Epithelial cell of proximal tubule (primary cell): Measurements from ENCODE around the gene RPL27. TPM values are rescaled to one million over a fixed set of nuclear protein-coding genes. Genes with fewer than 3 reads are reported as not detected.
A peak's percentile ranks its signal among the peaks of the same experiment; 100 is the strongest.

Experiments used
- DNase-seq: peaks from one replicate; pipeline ENCODE4 v3.0.0-alpha.2; 2011; ENCODE audit warnings: low read depth
- H3K4me3 ChIP-seq: 2 replicates; pipeline ENCODE4 v1.5.1; 2011; ENCODE audit warnings: low read depth, mild to moderate bottlenecking, low read length
- total RNA-seq: library from RNA; depleted of rRNA; stranded (reverse); fragments of >200 nt; gene quantifications from 2 replicates; pipeline ENCODE4 v1.2.3, GENCODE V29; 2015
- TF ChIP-seq, protein P1 (sequence below): conservative IDR thresholded peaks from 2 replicates; pipeline ENCODE4 v1.5.1; 2012; ENCODE audit warnings: low read depth, mild to moderate bottlenecking, low read length

The RPL27 gene
- total RNA-seq, 1 donor from 2014 or later = 1,399 TPM

- TF ChIP-seq, protein P1, sequence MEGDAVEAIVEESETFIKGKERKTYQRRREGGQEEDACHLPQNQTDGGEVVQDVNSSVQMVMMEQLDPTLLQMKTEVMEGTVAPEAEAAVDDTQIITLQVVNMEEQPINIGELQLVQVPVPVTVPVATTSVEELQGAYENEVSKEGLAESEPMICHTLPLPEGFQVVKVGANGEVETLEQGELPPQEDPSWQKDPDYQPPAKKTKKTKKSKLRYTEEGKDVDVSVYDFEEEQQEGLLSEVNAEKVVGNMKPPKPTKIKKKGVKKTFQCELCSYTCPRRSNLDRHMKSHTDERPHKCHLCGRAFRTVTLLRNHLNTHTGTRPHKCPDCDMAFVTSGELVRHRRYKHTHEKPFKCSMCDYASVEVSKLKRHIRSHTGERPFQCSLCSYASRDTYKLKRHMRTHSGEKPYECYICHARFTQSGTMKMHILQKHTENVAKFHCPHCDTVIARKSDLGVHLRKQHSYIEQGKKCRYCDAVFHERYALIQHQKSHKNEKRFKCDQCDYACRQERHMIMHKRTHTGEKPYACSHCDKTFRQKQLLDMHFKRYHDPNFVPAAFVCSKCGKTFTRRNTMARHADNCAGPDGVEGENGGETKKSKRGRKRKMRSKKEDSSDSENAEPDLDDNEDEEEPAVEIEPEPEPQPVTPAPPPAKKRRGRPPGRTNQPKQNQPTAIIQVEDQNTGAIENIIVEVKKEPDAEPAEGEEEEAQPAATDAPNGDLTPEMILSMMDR = no peak
- H3K4me3 ChIP-seq = no peak overlapping the region
- DNase-seq = no peak
These were observed 20.0 kb downstream of the RPL27 start for GRCh38 chr17:43018008-43018853.

GRCh38 chr17:43018932-43019331 is 20.7 kb downstream of the RPL27 start:
- TF ChIP-seq, protein P1 = no peak

GRCh38 chr17:43019418-43019817 is 21.2 kb downstream of the RPL27 start:
- no peak overlapping the region for H3K4me3 ChIP-seq
- no peak for DNase-seq
- TF ChIP-seq, protein P1 = no peak

More at GRCh38 chr17:43018932-43019331, 20.7 kb downstream of the RPL27 start:
- DNase-seq = no peak
- no peak overlapping the region for H3K4me3 ChIP-seq

- H3K4me3 ChIP-seq = peak overlapping the region; percentile 98
- TF ChIP-seq, protein P1 = no peak
- no peak for DNase-seq
These were observed 21.9 kb downstream of the RPL27 start for GRCh38 chr17:43020030-43020621.

DNA sequence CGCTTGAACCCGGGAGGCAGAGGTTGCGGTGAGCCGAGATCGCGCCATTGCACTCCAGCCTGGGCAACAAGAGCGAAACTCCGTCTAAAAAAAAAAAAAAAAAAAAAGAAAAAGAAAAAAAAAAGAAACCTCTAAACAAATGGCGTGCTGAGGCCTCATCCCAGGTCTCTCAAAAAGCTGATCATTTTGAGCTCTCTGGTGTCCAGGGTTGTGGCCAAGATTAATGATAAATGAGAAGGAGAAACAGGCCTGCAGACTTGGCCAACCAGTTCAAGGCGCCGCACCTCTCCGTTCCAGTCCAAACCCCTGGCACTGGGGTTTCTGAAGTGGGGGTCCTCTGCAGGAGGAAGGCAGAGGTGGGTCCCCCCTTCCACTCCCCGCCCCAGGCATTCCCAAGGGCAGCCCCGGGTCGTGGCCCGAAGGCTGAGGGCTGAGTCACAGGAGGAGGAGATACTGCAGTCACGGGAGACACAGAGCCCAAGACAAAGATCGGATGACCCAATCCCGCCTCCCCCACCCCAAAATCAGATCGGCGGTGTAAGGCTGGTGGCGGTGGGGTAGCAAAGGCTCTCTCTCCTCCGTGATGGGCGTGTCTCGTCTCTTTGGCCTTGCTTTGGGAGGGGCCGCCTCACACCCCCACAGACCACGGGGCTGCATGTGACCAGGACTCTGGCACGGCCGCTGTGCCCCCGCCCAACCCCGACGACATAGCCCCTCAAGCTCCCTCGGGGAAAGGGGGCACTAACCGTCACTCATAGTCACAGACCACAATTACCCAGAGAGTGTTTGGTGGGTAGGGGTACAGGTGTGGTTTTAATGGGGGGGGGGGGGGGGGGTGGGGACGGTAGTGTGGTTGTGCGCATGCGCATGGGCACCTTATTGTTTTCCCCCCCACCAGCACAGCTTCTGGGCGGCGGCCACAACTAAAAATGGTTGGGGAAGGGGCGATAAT is 22.8 kb downstream of the RPL27 start:
- peak overlapping the region; percentile 98 for H3K4me3 ChIP-seq
- TF ChIP-seq, protein P1 = no peak
- no peak for DNase-seq

DNA sequence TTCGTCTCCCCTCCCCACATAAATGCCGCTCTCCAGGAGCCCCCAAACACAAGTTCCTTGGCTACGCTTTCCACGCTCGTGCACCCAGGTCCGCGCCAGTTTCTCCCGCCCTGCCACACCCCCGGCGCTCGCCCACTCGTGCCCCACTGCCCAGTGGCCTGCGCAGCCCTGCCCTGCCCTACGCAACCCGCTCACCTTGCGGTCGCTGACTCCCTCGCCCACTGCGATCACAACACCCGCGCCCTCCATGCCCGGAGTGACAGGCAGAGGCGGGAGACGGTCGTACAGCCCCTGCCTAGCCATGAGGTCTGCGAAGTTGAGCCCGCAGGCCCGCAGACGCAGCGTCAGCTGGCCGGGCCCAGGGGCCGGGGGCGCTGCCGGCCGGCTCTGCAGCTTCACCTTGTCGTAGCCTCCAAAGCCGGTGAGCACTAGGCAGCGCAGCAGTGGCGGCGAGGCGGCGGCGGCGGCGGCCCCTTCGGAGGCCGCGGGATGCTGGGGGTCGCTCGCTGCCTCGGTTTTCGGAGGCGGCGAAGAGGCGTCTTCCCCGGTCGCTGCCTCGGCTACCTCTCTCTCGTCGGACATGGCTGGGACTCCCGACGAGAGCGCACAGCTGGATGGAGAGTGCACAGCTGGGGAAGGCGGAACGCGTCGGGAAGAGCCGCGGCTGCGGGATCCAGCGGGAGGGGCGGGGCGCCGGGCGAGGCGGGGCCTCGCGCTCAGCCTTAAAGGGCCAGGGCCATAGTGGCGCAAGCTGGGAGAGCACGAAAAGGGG is 23.7 kb downstream of the RPL27 start, which contains the start of gene VAT1:
Gene VAT1, minus strand, starts transcription at position 645 of the 772 bp plus-strand sequence. Its CDS starts 63 bp downstream, at position 582.
- DNase-seq = no peak
- H3K4me3 ChIP-seq = peak within 1 kb of the TSS; percentile 98
- TF ChIP-seq, protein P1 = no peak
